NCI-H1105 treated with DMSO at 0.1 percent for 48 hours (cell line): ENCODE data around the gene GOLGA8S.
"Not testable (repeated sequence)": the region's sequence is repeated elsewhere in the genome, so short reads cannot be mapped to it uniquely, and the experiment has no call there.

Experiments
- DNase-seq: peaks from one replicate; lab custom pipeline; 2025; lab: John Stamatoyannopoulos, UW

GOLGA8S gene

GRCh38 chr15:23354448-23354847 is at the start of gene GOLGA8S:
Gene GOLGA8S, plus strand, starts transcription at chr15:23354748. Its CDS starts 62 bp downstream, at chr15:23354810.
- not testable (repeated sequence) for DNase-seq

DNA sequence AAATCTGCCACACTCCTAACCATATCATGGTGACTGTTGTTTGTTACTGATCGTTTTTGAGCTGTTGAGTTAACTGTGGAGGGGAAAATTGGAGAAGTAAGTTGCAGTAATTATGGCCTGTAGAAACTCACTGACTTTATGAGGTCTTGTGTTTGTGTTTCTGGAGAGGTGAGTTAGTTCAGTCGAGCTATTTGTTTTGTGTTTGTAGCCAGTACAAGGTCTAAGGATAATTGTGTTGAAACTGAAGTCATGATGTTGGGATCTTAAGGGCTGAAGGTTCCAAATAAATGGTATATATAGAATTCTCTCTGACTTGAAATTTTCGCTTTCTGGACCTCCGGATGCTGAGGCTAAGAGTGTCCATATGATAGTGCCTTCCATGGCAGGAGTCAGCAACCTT is 49.7 kb upstream of the GOLGA8S start:
- not testable (repeated sequence) for DNase-seq

GRCh38 chr15:23305921-23306320 is 48.6 kb upstream of the GOLGA8S start:
- DNase-seq = not testable (repeated sequence)

DNA sequence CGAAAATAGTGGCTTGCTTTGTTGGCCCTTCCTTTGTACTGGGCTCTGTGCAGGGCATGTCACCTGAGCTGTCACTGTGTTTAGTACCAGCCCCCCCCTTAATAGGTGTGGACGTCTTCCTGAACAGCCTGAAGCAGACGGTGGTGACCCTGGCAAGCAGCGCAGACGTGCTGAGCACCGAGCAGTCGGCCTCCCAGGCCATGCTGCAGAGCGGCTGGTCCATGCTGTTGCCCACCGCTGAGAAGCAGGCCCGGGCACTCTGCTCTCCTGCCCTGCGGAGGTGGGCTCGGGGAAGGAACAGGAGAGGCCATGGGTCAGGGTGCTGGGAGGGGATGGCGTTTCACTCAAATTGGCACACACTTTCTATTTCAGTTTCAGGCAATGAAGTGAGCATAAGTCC is 43.3 kb upstream of the GOLGA8S start:
- DNase-seq = not testable (repeated sequence)

- DNase-seq = not testable (repeated sequence)
Measured at GRCh38 chr15:23334096-23334495, 20.5 kb upstream of the GOLGA8S start, which contains the start of gene GOLGA6L26. Gene GOLGA6L26, minus strand, starts transcription at chr15:23334196. Its CDS starts 61 bp downstream, at chr15:23334135.

GRCh38 chr15:23362622-23363021 is 8.1 kb downstream of the GOLGA8S start:
- not testable (repeated sequence) for DNase-seq

- DNase-seq = not testable (repeated sequence)
Measured at GRCh38 chr15:23364261-23364660, 9.7 kb downstream of the GOLGA8S start.

DNA sequence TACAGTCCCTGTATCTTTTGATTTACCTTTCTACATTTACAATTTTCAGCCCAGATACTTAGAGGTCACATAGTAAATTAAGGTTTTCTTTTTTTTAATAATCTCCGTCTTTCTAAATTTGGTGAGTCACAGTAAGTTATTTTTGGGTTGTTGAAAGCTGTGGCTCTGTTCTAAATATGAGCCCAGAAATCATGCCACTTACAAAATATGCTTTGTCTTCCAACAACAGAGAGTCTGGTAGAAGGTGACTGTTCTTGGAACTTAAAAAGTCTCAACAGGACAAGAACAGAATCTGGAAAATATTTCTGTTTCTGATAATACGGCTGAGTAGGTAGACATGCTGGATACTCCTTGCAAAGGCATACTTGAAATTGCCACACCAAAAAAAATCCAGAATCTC is 16.0 kb downstream of the GOLGA8S start:
- DNase-seq = no peak

- DNase-seq = not testable (repeated sequence)
Measured at GRCh38 chr15:23371134-23371533, 16.6 kb downstream of the GOLGA8S start.

GRCh38 chr15:23371868-23372267 is 17.3 kb downstream of the GOLGA8S start:
- not testable (repeated sequence) for DNase-seq

- DNase-seq = no peak
Measured at GRCh38 chr15:23372284-23372683, 17.7 kb downstream of the GOLGA8S start.

DNA sequence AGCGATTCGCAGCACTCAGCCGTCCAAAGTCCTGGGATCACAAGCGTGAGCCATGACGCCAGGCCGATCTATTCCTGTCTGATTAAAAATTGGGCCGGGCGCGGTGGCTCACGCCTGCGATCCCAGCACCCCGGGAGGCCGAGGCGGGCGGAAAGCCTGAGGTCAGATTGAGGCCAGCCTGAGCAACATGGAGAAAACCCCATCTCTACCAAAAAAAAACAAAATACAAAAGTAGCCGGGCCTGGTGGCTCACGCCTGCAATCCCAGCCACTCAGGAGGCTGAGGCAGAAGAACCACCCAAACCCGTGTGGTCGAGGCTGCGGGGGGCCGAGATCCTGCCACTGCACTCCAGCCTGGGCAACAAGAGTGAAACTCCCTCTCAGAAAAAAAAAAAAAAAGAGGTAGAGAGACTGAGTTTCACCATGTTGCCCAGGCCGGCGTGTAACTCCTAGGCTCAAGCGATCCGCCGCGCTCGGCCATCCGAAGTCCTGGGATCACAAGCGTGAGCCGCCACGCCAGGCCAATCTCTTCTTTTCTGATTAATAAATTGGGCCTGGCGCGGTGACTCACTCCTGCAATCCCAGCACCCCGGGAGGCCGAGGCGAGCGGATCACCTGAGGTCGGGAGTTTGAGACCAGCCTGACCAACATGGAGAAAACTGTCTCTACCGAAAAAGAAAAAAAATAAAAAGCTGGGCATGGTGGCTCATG is 18.5 kb downstream of the GOLGA8S start:
- DNase-seq = not testable (repeated sequence)

- DNase-seq = not testable (repeated sequence)
Measured at GRCh38 chr15:23374226-23374625, 19.7 kb downstream of the GOLGA8S start.

- not testable (repeated sequence) for DNase-seq
Measured at GRCh38 chr15:23378946-23379345, 24.4 kb downstream of the GOLGA8S start.

DNA sequence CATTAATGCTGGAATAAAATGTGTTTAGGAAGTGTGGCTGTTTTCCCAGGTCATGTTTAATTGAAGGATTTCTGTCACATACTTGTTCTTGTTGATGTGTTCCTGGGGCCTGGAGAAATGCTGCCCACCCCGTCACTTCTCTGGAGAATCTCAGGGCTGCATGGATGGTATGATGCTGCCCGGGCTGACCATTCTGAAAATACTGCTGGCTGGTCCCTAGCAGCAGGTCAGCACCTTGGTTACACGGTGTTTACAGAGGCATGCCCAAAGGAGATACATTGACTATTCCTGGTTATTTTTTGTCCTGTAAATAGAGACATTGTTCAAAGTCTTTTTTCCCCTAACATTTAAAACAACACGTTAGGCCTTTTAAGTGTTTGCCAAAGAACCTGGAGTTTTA is 26.2 kb downstream of the GOLGA8S start:
- DNase-seq = not testable (repeated sequence)

DNA sequence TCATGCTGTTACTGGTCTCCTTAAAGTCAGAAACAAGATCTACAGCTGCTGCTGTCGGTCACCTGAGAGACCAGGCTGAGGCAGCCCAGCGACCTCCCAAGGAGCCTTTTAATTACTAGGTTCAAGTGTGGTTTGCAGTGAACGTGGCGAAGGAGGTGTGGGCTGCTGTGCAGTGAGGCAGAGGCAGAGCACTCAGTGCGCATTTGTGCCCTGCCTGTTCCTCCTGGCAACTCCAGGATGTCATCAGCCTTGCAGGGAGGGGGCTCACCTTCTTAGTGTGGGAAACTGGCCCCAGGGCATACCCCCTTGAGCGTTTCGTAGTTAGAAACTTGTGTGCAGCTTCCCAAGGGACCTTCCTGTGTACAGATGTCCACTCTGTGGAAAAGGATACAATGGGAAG is 26.6 kb downstream of the GOLGA8S start:
- DNase-seq = not testable (repeated sequence)

DNA sequence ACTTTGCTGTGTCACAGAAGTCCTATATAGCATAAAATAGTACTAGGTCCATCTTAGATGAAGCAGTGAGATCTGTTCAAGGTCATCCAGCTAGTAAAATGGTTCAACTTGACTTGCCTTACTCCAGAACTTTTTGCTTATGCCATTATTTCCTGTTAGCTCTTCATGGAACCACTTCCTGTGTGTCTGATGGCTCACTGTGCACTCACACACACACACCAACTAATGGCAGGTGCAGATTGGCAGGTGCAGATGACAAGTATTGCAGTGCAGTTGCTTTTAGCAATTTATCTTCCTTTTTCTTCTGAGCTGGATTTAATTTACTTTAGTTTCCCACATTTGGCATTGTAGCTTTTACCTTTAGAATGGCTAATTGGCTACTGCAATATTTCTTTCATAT is 29.8 kb downstream of the GOLGA8S start:
- no peak for DNase-seq

- DNase-seq = no peak
Measured at GRCh38 chr15:23385886-23386430, 31.4 kb downstream of the GOLGA8S start.

DNA sequence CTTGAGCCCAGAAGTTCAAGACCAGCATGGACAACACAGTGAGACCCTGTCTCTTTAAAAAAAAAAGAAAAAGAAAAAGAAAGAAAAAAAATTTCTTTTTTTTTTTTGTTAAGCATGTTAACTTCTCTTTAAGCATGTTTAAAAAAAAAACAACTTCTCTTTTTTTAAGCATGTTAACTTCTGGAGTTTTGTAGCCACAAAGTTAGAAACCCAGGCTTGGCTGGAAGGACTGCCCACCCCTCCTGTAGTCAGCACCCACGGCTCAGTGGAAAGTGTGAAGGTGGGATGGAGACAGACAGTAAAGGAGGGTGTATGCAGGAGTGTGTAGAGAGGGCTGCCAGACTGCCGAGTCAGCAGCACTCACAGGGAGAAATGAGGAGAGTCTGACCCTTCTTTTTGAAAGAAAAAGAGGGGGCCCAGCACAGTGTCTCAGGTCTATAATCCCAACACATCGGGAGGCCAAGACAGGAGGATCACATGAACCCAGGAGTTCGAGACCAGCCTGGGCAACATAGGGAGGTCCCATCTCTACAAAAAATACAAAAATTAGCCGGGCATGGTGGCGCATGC is 33.2 kb downstream of the GOLGA8S start:
- DNase-seq = no peak

GRCh38 chr15:23395030-23395692 is 40.6 kb downstream of the GOLGA8S start:
- no peak for DNase-seq

GRCh38 chr15:23395832-23396231 is 41.3 kb downstream of the GOLGA8S start:
- no peak for DNase-seq

GRCh38 chr15:23397779-23398178 is 43.2 kb downstream of the GOLGA8S start:
- DNase-seq = no peak

DNA sequence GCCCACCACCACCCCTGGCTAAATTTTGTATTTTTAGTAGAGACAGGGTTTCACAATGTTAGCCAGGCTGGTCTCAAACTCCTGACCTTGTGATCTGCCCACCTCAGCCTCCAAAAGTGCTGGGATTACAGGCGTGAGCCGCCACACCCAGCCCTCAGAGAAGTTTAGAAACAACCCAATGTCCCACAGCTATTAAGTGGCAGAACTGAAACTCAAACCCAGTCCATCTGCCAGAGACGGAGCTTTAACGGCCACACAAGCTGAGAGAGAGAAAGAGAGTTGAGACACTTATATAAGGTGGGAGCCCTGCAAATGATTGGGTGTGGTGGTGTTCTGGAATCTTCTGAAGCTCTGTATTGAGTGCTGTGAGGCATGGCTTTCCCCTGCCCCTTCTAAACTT is 43.8 kb downstream of the GOLGA8S start:
- not testable (repeated sequence) for DNase-seq
